A549 (cell line): ENCODE results near the gene FAM20C. TPM values are rescaled to one million over a fixed set of nuclear protein-coding genes. Genes with fewer than 3 reads are reported as not detected.

Source experiments
- ATAC-seq, 2 experiments: fragments of 200-7000 bp in 1 of 2; fragments of >200 bp in 1 of 2; cut with Nextera tagmentation in 1 of 2; cut with Tn5 transposase in 1 of 2; 3 replicates each; pipeline versions ENCODE4 v1.8.0 to v1.9.1; 2018 to 2020; ENCODE audit warnings: mild to moderate bottlenecking in 1 of 2, moderate library complexity in 1 of 2
- CTCF ChIA-PET: fragments of 300-600 bp; sonication (Branson Sonifier 250); formaldehyde crosslinking; extraction: SDS; loops from one replicate; lab custom pipeline; 2021; ENCODE audit warnings: antibody characterized with exemption, inconsistent platforms; lab: Yijun Ruan, JAX
- POLR2A ChIA-PET: fragments of 350-600 bp; formaldehyde crosslinking; extraction: SDS; loops from one replicate; lab custom pipeline; 2021; ENCODE audit warnings: antibody characterized with exemption, inconsistent platforms; lab: Yijun Ruan, JAX
- DNase-seq, 2 experiments: peaks; one replicate each; pipeline versions ENCODE4 v3.0.0 to v3.0.0-alpha.2; 2011 to 2016; ENCODE audit warnings: low read depth in 1 of 2, low spot score in 1 of 2
- FAIRE-seq: peaks from 2 replicates; lab custom pipeline; 2011; peaks lifted over from hg19 to GRCh38; lab: Jason Lieb, UNC
- H3K27ac ChIP-seq, 2 experiments: fragments of >200 bp; sonication (Bioruptor Twin); formaldehyde crosslinking; 3 replicates each; pipeline ENCODE4 v1.5.1; 2016 to 2017
- H3K4me1 ChIP-seq: fragments of >200 bp; sonication (Bioruptor Twin); formaldehyde crosslinking; 3 replicates; pipeline ENCODE4 v1.6.1; 2016
- H3K4me2 ChIP-seq: fragments of >200 bp; sonication (Bioruptor Twin); formaldehyde crosslinking; 3 replicates; pipeline ENCODE4 v1.6.1; 2016
- H3K4me3 ChIP-seq: fragments of >200 bp; sonication (Bioruptor Twin); formaldehyde crosslinking; 3 replicates; pipeline ENCODE4 v1.5.1; 2016
- H3K9me3 ChIP-seq: fragments of >200 bp; sonication (Bioruptor Twin); formaldehyde crosslinking; 3 replicates; pipeline ENCODE4 v1.6.1; 2016
- ATOH8 ChIP-seq: fragments of 250-450 bp; sonication (Bioruptor Pico); IDR thresholded peaks from 2 replicates; pipeline ENCODE4 v1.5.0; 2020; ENCODE audit warnings: low read depth, mild to moderate bottlenecking, moderate library complexity
- BHLHE40 ChIP-seq: IDR thresholded peaks from 2 replicates; pipeline ENCODE4 v1.6.1; 2012; ENCODE audit warnings: low read depth, low read length, inconsistent platforms
- CBX2 ChIP-seq: fragments of 200-600 bp; sonication (generic); IDR thresholded peaks from 2 replicates; pipeline ENCODE4 v1.6.1; 2016; ENCODE audit warnings: low read depth, mild to moderate bottlenecking, borderline replicate concordance
- CHD4 ChIP-seq: fragments of 200-600 bp; sonication (generic); IDR thresholded peaks from 2 replicates; pipeline ENCODE4 v1.6.1; 2016; ENCODE audit warnings: antibody characterized with exemption, mild to moderate bottlenecking, borderline replicate concordance
- CTCF ChIP-seq: fragments of >200 bp; sonication (Bioruptor Twin); formaldehyde crosslinking; IDR thresholded peaks from 3 replicates; pipeline ENCODE4 v1.5.1; 2016
- E2F6 ChIP-seq: IDR thresholded peaks from 2 replicates; pipeline ENCODE4 v1.6.1; 2012; ENCODE audit warnings: low read depth, borderline replicate concordance
- EHF ChIP-seq: fragments of 250-450 bp; sonication (Bioruptor Pico); IDR thresholded peaks from 2 replicates; pipeline ENCODE4 v1.5.0; 2020; ENCODE audit warnings: mild to moderate bottlenecking
- EHMT2 ChIP-seq: fragments of 200-600 bp; sonication (generic); IDR thresholded peaks from 2 replicates; pipeline ENCODE4 v1.6.1; 2016; ENCODE audit warnings: antibody characterized with exemption, low read depth, mild to moderate bottlenecking, moderate library complexity
- EP300 ChIP-seq, 2 experiments: fragments of >200 bp; sonication (Bioruptor Twin); formaldehyde crosslinking; IDR thresholded peaks; 2 replicates in 1 of 2; 3 replicates in 1 of 2; pipeline ENCODE4 v1.6.1; 2016 to 2017
- HEYL ChIP-seq: fragments of 250-450 bp; sonication (Bioruptor Pico); IDR thresholded peaks from 2 replicates; pipeline ENCODE4 v1.8.0; 2021; ENCODE audit warnings: mild to moderate bottlenecking, moderate library complexity
- HMGXB4 ChIP-seq: fragments of 250-450 bp; sonication (Bioruptor Pico); IDR thresholded peaks from 2 replicates; pipeline ENCODE4 v1.5.0; 2021; ENCODE audit warnings: mild to moderate bottlenecking, moderate library complexity, borderline replicate concordance
- JUN ChIP-seq, 2 experiments: fragments of >200 bp; sonication (Bioruptor Twin); formaldehyde crosslinking; IDR thresholded peaks; 2 replicates in 1 of 2; 3 replicates in 1 of 2; pipeline ENCODE4 v1.6.1; 2016 to 2017
- MAX ChIP-seq: IDR thresholded peaks from 2 replicates; pipeline ENCODE4 v1.6.1; 2012
- MAZ ChIP-seq: fragments of 150-350 bp; IDR thresholded peaks from 2 replicates; pipeline ENCODE4 v1.6.1; 2014; ENCODE audit warnings: antibody characterized with exemption, low read depth, low read length, borderline replicate concordance
- MYC ChIP-seq: IDR thresholded peaks from 2 replicates; pipeline ENCODE4 v1.6.1; 2012; ENCODE audit warnings: mild to moderate bottlenecking, inconsistent platforms, low read length, improper control_type of control experiment, borderline replicate concordance
- NFE2L2 ChIP-seq: fragments of 150-350 bp; conservative IDR thresholded peaks from 2 replicates; pipeline ENCODE4 v1.6.1; 2014; ENCODE audit warnings: low read length
- NPAS2 ChIP-seq: fragments of 250-450 bp; sonication (Bioruptor Pico); IDR thresholded peaks from 2 replicates; pipeline ENCODE4 v1.8.0; 2022; ENCODE audit warnings: mild to moderate bottlenecking, moderate library complexity, borderline replicate concordance
- POLR2A ChIP-seq: IDR thresholded peaks from 2 replicates; pipeline ENCODE4 v1.6.1; 2012; ENCODE audit warnings: mild to moderate bottlenecking, low read length
- RAD21 ChIP-seq, 2 experiments: fragments of >200 bp in 1 of 2; sonication (Bioruptor Twin) in 1 of 2; formaldehyde crosslinking in 1 of 2; IDR thresholded peaks in 1 of 2; conservative IDR thresholded peaks in 1 of 2; 2 replicates in 1 of 2; 3 replicates in 1 of 2; pipeline ENCODE4 v1.6.1; 2012 to 2018; ENCODE audit warnings: inconsistent platforms in 1 of 2
- RFX5 ChIP-seq: fragments of 450-650 bp; IDR thresholded peaks from 2 replicates; pipeline ENCODE4 v1.7.1; 2014; ENCODE audit warnings: antibody characterized with exemption, mild to moderate bottlenecking, moderate library complexity
- RNF2 ChIP-seq: fragments of 200-600 bp; sonication (generic); IDR thresholded peaks from 2 replicates; pipeline ENCODE4 v1.6.1; 2016; ENCODE audit warnings: low read depth, mild to moderate bottlenecking, antibody characterized with exemption, moderate library complexity, borderline replicate concordance
- SMC3 ChIP-seq: fragments of >200 bp; sonication (Bioruptor Twin); formaldehyde crosslinking; IDR thresholded peaks from 3 replicates; pipeline ENCODE4 v1.6.1; 2018; ENCODE audit warnings: inconsistent platforms
- TFCP2L1 ChIP-seq: fragments of 250-450 bp; sonication (Bioruptor Pico); IDR thresholded peaks from 2 replicates; pipeline ENCODE4 v1.5.0; 2021; ENCODE audit warnings: mild to moderate bottlenecking
- TP53 ChIP-seq: fragments of 250-450 bp; sonication (Bioruptor Pico); IDR thresholded peaks from 2 replicates; pipeline ENCODE4 v1.5.0; 2021; ENCODE audit warnings: mild to moderate bottlenecking, moderate library complexity
- ZFP36 ChIP-seq: fragments of 450-650 bp; IDR thresholded peaks from 2 replicates; pipeline ENCODE4 v1.6.1; 2014; ENCODE audit warnings: borderline replicate concordance; ENCODE audit not compliant: partially characterized antibody
- ZSCAN20 ChIP-seq: fragments of 250-450 bp; sonication (Bioruptor Pico); IDR thresholded peaks from 2 replicates; pipeline ENCODE4 v1.8.0; 2022; ENCODE audit warnings: mild to moderate bottlenecking, moderate library complexity
- WGBS: methylation state at CpG from one replicate; pipeline ENCODE4 v1.1.6; 2017; ENCODE audit errors: missing lambda C conversion rate; 5-methylcytosine and 5-hydroxymethylcytosine counted together
- polyA plus RNA-seq, 4 experiments: library from polyadenylated mRNA; depleted of rRNA in 3 of 4; stranded (reverse); fragments of >200 nt; fragmentation: RNase III in 1 of 4; extraction: RNeasy Plus Mini Kit Qiagen cat#74134 plus additional on column Dnase treatment in 1 of 4; gene quantifications; 2 replicates in 3 of 4; 3 replicates in 1 of 4; pipeline ENCODE4 v1.2.3, GENCODE V29; 2011 to 2017

Gene FAM20C
- polyA plus RNA-seq, 2 of the 4 experiments (the other 2 are of a cell fraction) = 5.6 to 20.3 TPM

GRCh38 chr7:300546-301290, 108.3 kb downstream of the FAM20C start:
- no peak for DNase-seq
- CTCF ChIA-PET = no interaction called here
- Histone ChIP-seq H3K9me3 (no peaks in the 10 kb centered on the region), H3K4me3 (no peak overlapping the region), H3K4me1 (no peaks in the 10 kb centered on the region)
- no peak for ATAC-seq
- POLR2A ChIA-PET = no interaction called here
- 70% methylated on average over 13 of the region's 13 CpGs for WGBS
- no peak for FAIRE-seq
- TF ChIP-seq RFX5 (no peak), HEYL (CRISPR knock-in tag) (no peak), TP53 (CRISPR knock-in tag) (no peak), BHLHE40 (no peak), E2F6 (no peak), TFCP2L1 (CRISPR knock-in tag) (no peak), MAZ (no peak), POLR2A (no peak), CTCF (no peak), SMC3 (no peak), ATOH8 (CRISPR knock-in tag) (no peak), ZSCAN20 (no peak), RAD21 (conservative IDR thresholded peaks at IDR 0.05 in 1 of 2, IDR thresholded peaks at IDR 0.05 in 1 of 2) (no peak), JUN (IDR thresholded peaks at IDR 0.05) (no peak), RNF2 (no peak), EP300 (IDR thresholded peaks at IDR 0.05) (no peak)
- TF ChIP-seq, all 56 proteins: peak for 0
- Histone ChIP-seq H3K27ac (no peak overlapping the region), H3K4me2 (no peak overlapping the region)

GRCh38 chr7:301291-302053, 109.1 kb downstream of the FAM20C start:
- Histone ChIP-seq H3K4me2 (no peak overlapping the region), H3K4me1 (no peaks in the 10 kb centered on the region), H3K27ac (no peak overlapping the region), H3K9me3 (no peaks in the 10 kb centered on the region), H3K4me3 (no peak overlapping the region)
- POLR2A ChIA-PET = no interaction called here
- WGBS = 73% methylated on average over 28 of the region's 34 CpGs
- ATAC-seq (no peak), DNase-seq (no peak), FAIRE-seq (no peak)
- TF ChIP-seq NFE2L2 = no peak
- no peak for TF ChIP-seq MYC
- no peak for TF ChIP-seq MAX
- TF ChIP-seq TFCP2L1 (CRISPR knock-in tag) = no peak
- no peak for TF ChIP-seq CHD4
- no peak for TF ChIP-seq RNF2
- no peak for TF ChIP-seq NPAS2 (CRISPR knock-in tag)
- no peak for TF ChIP-seq CTCF
- TF ChIP-seq EP300 (IDR thresholded peaks at IDR 0.05) = no peak
- TF ChIP-seq EHMT2 = no peak
- TF ChIP-seq RAD21 (conservative IDR thresholded peaks at IDR 0.05 in 1 of 2, IDR thresholded peaks at IDR 0.05 in 1 of 2) = no peak
- no peak for TF ChIP-seq HMGXB4 (CRISPR knock-in tag)
- TF ChIP-seq BHLHE40 = no peak
- no peak for TF ChIP-seq ZFP36
- TF ChIP-seq EHF (CRISPR knock-in tag) = no peak
- TF ChIP-seq CBX2 = no peak
- CTCF ChIA-PET = interaction anchor here (0.9 kb wide), 1 partner anchor 20 kb away, joined by 3 read pairs; no protein-coding TSS in a partner anchor
